K562 (cell line): Measurements from ENCODE around the gene LASP1NB.

ENCODE experiments used
- JUNB ChIP-seq: fragments of 450-650 bp; formaldehyde crosslinking; conservative IDR thresholded peaks from 2 replicates; pipeline ENCODE4 v1.4.0; 2020; ENCODE audit warnings: mild to moderate bottlenecking
- MAZ ChIP-seq, 2 experiments: fragments of 450-650 bp in 1 of 2; sonication (generic) in 1 of 2; formaldehyde crosslinking; IDR thresholded peaks in 1 of 2; conservative IDR thresholded peaks in 1 of 2; 2 replicates each; pipeline versions ENCODE4 v1.4.0 to v1.5.0; 2020; ENCODE audit warnings: mild to moderate bottlenecking in 1 of 2, missing genetic modification reagents in 1 of 2
- PHB2 ChIP-seq: fragments of 450-650 bp; IDR thresholded peaks from 2 replicates; pipeline ENCODE4 v1.6.1; 2017; ENCODE audit warnings: low read depth
- POLR2AphosphoS5 ChIP-seq: IDR thresholded peaks from 2 replicates; pipeline ENCODE4 v1.6.1; 2011; ENCODE audit warnings: mild to moderate bottlenecking, low read depth, low read length, moderate library complexity; ENCODE audit not compliant: control insufficient read depth, insufficient read depth
- POLR3A ChIP-seq: IDR thresholded peaks from 2 replicates; pipeline ENCODE4 v1.6.1; 2011; ENCODE audit warnings: borderline replicate concordance, mild to moderate bottlenecking, moderate library complexity; ENCODE audit not compliant: insufficient read length, insufficient read depth; ENCODE audit errors: extremely low read depth
- POLR3G ChIP-seq: IDR thresholded peaks from 2 replicates; pipeline ENCODE4 v1.6.1; 2011; ENCODE audit not compliant: insufficient read length, insufficient replicate concordance; ENCODE audit errors: extremely low read depth
- TCF7L2 ChIP-seq: fragments of 150-350 bp; IDR thresholded peaks from 2 replicates; pipeline ENCODE4 v1.6.1; 2016; ENCODE audit warnings: low read depth, mild to moderate bottlenecking, low read length, moderate library complexity
- ZNF121 ChIP-seq: sonication (generic); formaldehyde crosslinking; conservative IDR thresholded peaks from 2 replicates; pipeline ENCODE4 v1.8.0; 2022; ENCODE audit warnings: missing genetic modification reagents
- ZNF445 ChIP-seq: fragments of 250-450 bp; sonication (Bioruptor Pico); IDR thresholded peaks from 2 replicates; pipeline ENCODE4 v1.4.0; 2020; ENCODE audit warnings: low read depth, mild to moderate bottlenecking, moderate library complexity
- TF ChIP-seq, protein P1 (sequence below): sonication (generic); formaldehyde crosslinking; IDR thresholded peaks from 2 replicates; pipeline ENCODE4 v1.8.0; 2023; ENCODE audit warnings: mild to moderate bottlenecking, missing genetic modification reagents
- TF ChIP-seq, protein P2 (sequence below): sonication (generic); formaldehyde crosslinking; IDR thresholded peaks from 2 replicates; pipeline ENCODE4 v1.5.0; 2020; ENCODE audit warnings: missing genetic modification reagents
- TF ChIP-seq, protein P3 (sequence below): sonication (generic); formaldehyde crosslinking; IDR thresholded peaks from 2 replicates; pipeline ENCODE4 v1.9.0; 2022; ENCODE audit warnings: mild to moderate bottlenecking, missing genetic modification reagents

DNA sequence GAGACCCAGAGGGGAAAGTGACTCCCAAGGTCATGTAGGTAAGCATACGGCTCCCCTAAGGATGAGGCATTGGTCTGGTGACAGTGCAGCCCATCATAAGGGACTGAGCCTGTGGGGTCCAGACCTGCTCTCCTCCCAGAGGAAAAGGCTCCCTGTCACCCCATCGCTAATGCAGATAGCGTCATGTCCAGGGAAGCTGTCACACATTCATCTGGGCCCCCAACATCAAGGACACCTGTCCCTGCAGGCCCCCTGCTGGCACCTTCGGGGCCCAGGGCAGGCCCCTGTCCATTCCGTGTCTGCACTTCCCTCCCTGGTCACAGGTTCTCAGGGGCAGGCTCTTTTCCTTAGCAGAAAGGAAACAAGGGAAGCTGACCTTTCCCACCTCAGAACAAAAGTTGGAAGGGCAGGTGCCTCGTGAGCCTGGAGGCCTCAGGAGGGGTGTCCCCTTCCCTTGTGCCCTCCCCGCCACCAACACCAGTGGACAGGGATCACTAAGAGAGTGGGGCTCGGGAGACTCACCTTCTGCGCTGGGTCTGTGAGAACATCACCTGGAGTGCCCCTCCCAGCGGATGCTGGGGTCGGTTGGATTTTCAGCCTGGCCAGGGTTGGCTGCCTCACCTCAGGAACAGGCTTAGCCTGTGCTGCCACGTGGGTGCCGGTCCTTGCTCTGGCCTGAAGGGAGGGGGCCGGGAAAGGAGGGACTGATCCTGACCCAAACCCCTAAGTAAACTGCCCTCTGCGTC is 17.3 kb upstream of the LASP1NB start:
- TF ChIP-seq POLR3G (no peak), ZNF445 (CRISPR knock-in tag) (no peak), PHB2 (no peak), TCF7L2 (no peak), ZNF121 (no peak), MAZ (CRISPR knock-in tag; conservative IDR thresholded peaks at IDR 0.05 in 1 of 2, IDR thresholded peaks at IDR 0.05 in 1 of 2) (no peak), POLR3A (no peak), JUNB (no peak), POLR2AphosphoS5 (no peak)
- TF ChIP-seq, protein P1, sequence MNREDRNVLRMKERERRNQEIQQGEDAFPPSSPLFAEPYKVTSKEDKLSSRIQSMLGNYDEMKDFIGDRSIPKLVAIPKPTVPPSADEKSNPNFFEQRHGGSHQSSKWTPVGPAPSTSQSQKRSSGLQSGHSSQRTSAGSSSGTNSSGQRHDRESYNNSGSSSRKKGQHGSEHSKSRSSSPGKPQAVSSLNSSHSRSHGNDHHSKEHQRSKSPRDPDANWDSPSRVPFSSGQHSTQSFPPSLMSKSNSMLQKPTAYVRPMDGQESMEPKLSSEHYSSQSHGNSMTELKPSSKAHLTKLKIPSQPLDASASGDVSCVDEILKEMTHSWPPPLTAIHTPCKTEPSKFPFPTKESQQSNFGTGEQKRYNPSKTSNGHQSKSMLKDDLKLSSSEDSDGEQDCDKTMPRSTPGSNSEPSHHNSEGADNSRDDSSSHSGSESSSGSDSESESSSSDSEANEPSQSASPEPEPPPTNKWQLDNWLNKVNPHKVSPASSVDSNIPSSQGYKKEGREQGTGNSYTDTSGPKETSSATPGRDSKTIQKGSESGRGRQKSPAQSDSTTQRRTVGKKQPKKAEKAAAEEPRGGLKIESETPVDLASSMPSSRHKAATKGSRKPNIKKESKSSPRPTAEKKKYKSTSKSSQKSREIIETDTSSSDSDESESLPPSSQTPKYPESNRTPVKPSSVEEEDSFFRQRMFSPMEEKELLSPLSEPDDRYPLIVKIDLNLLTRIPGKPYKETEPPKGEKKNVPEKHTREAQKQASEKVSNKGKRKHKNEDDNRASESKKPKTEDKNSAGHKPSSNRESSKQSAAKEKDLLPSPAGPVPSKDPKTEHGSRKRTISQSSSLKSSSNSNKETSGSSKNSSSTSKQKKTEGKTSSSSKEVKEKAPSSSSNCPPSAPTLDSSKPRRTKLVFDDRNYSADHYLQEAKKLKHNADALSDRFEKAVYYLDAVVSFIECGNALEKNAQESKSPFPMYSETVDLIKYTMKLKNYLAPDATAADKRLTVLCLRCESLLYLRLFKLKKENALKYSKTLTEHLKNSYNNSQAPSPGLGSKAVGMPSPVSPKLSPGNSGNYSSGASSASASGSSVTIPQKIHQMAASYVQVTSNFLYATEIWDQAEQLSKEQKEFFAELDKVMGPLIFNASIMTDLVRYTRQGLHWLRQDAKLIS (CRISPR knock-in tag): no peak
- TF ChIP-seq, protein P2, sequence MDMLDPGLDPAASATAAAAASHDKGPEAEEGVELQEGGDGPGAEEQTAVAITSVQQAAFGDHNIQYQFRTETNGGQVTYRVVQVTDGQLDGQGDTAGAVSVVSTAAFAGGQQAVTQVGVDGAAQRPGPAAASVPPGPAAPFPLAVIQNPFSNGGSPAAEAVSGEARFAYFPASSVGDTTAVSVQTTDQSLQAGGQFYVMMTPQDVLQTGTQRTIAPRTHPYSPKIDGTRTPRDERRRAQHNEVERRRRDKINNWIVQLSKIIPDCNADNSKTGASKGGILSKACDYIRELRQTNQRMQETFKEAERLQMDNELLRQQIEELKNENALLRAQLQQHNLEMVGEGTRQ (CRISPR knock-in tag): no peak
- TF ChIP-seq, protein P3, sequence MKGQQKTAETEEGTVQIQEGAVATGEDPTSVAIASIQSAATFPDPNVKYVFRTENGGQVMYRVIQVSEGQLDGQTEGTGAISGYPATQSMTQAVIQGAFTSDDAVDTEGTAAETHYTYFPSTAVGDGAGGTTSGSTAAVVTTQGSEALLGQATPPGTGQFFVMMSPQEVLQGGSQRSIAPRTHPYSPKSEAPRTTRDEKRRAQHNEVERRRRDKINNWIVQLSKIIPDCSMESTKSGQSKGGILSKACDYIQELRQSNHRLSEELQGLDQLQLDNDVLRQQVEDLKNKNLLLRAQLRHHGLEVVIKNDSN: no peak
